Right kidney (tissue), 1 donor: Measurements from ENCODE around the gene CDH23.
A peak's percentile ranks its signal among the peaks of the same experiment; 100 is the strongest.

Experiments
- DNase-seq: peaks from one replicate; pipeline ENCODE4 v3.0.0-alpha.2; 2016

CDH23 gene

GRCh38 chr10:71442000-71442399 lies 45.3 kb downstream of the CDH23 start:
- DNase-seq: no peak

GRCh38 chr10:71442859-71443570 lies 46.3 kb downstream of the CDH23 start:
- no peak for DNase-seq

- no peak for DNase-seq
These were observed 47.0 kb downstream of the CDH23 start for GRCh38 chr10:71443676-71444075.

GRCh38 chr10:71444284-71445054 lies 47.7 kb downstream of the CDH23 start:
- no peak for DNase-seq

GRCh38 chr10:71447676-71448075 lies 51.0 kb downstream of the CDH23 start:
- no peak for DNase-seq

- no peak for DNase-seq
These were observed 51.4 kb downstream of the CDH23 start for GRCh38 chr10:71448146-71448545.

GRCh38 chr10:71449026-71449425 lies 52.3 kb downstream of the CDH23 start:
- no peak for DNase-seq

GRCh38 chr10:71451754-71452153 lies 55.0 kb downstream of the CDH23 start:
- DNase-seq: no peak

GRCh38 chr10:71453186-71453585 lies 56.5 kb downstream of the CDH23 start:
- DNase-seq: no peak

GRCh38 chr10:71454347-71454746 lies 57.6 kb downstream of the CDH23 start:
- no peak for DNase-seq

GRCh38 chr10:71455035-71455434 lies 58.3 kb downstream of the CDH23 start:
- no peak for DNase-seq

- no peak for DNase-seq
These were observed 59.9 kb downstream of the CDH23 start for GRCh38 chr10:71456631-71457030.

GRCh38 chr10:71457908-71458307 lies 61.2 kb downstream of the CDH23 start:
- DNase-seq: no peak

- DNase-seq: no peak
These were observed 61.7 kb downstream of the CDH23 start for GRCh38 chr10:71458387-71458786.

GRCh38 chr10:71459513-71459912 lies 62.8 kb downstream of the CDH23 start:
- DNase-seq: no peak

- DNase-seq: no peak
These were observed 63.9 kb downstream of the CDH23 start for GRCh38 chr10:71460615-71461014.

GRCh38 chr10:71461457-71461856 lies 64.7 kb downstream of the CDH23 start:
- DNase-seq: no peak

GRCh38 chr10:71462062-71462935 lies 65.6 kb downstream of the CDH23 start:
- DNase-seq: no peak

- no peak for DNase-seq
These were observed 66.4 kb downstream of the CDH23 start for GRCh38 chr10:71463111-71463510.

- peak; percentile 27 for DNase-seq
These were observed 69.0 kb downstream of the CDH23 start for GRCh38 chr10:71465551-71466252.

- no peak for DNase-seq
These were observed 69.6 kb downstream of the CDH23 start for GRCh38 chr10:71466330-71466729.

GRCh38 chr10:71467161-71467560 lies 70.4 kb downstream of the CDH23 start:
- DNase-seq: no peak
